ENCODE data around the gene RAPGEF2.
"Not testable (repeated sequence)": the region's sequence is repeated elsewhere in the genome, so short reads cannot be mapped to it uniquely, and the experiment has no call there.

RAPGEF2 gene

GRCh38 chr4:159101988-159102621 lies 774 bp upstream of the RAPGEF2 start:
- no peak for DNase-seq

DNA sequence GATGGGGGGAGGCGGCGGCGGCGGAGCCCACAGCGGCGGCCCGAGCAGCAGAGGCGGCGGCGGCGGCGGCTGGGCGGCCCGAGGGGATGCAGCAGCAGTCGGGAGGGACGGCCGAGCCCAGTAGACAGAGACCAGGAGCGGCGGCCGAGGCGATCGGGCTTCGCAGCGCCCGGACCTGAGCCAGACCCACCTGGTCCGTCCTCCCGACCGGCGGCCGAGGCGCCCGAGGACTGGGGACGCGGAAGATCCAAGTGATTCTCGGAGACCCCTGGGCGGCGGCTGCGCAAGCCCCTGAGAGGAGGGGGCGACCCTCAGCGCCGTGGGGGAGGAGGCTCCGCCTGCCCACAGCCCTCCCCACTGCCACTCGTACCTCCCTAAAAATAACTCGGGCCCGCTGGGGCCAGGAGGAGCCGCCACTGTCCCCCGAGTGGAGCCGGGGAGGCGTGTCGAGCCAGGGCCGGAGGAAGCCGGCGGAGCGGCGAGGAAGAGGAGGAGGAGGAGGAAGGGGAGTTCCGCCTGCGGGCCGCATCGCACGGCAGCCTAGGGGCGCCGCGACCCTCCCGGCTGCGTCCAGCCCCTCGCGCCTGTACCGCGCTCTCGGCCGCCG lies 608 bp downstream of the RAPGEF2 start:
- peak; percentile 66 for DNase-seq

DNA sequence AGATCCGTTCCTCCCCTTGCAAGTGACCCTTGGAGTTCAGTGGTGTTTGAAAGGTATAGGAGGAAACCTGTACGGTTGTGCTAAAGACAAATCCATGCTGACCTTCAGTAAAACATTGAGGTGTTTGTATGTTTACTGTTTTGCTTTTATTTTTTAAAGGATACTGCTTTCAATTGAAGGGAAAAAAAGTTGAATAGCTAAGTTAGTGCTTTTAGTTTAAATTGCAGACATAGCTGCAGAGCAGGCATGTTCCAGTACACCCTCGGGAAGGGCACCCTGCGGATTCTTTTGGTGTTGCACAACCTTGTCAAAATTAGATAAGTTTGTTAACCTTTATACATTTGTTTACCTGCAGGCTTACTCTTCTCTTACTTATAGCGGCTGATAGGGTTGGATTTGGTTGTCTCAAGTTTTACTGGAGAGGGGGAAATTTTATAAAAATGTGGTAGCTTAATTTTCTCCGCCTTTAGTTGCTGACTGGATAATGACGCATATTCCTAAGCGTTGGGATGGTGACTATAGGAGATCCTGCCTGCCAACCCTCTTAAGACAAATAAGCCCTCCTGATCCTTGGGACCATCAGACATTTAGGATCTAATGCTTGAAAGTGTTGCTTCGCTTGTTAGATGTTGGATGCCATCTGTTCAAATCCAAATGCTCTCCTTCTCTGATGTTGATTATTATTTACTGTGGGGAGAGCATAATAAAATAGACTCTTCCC lies 2.0 kb downstream of the RAPGEF2 start:
- DNase-seq = no peak

- DNase-seq = peak; percentile 46
These were observed 2.9 kb downstream of the RAPGEF2 start for GRCh38 chr4:159105761-159106243.

DNA sequence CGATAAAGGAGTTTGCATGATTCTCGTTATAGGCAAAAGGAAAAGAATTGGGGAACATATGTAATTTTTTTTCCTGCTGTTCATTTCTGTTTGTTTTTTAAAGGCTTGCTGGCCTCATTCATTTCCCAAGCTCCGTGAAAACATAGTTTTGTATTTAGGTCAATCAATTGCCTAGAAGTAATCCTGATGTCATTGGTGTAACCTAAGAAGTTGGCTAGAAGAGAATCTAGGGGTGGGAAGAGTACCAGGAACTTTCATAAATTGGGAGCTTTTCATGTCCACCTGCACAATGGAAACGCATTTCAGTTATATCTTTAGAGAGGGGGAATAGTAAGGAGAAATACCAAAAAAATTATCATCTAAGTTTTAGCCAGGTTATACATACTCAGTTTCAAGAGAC lies 3.8 kb downstream of the RAPGEF2 start:
- no peak for DNase-seq

- DNase-seq = no peak
These were observed 4.5 kb downstream of the RAPGEF2 start for GRCh38 chr4:159107203-159107925.

DNA sequence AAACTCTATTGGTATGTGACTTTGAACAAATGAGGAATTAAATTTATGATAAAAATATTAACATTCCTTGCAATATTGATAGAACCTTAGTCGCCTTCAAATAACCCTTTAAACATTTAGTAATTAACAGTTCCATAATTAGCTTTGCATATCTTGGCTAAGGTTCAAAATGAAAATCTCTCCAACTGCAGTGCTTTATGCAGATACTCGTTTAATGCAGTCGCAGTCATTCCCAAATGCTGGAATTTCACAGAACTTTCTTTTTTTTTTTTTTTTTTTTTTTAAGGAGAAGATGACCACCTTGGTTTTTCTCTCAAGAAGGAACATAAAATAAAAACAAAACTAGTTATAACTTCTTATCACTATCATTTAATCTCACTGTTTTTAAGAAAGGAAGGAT lies 5.2 kb downstream of the RAPGEF2 start:
- no peak for DNase-seq

GRCh38 chr4:159110961-159111360 lies 8.1 kb downstream of the RAPGEF2 start:
- no peak for DNase-seq

- DNase-seq = no peak
These were observed 8.5 kb downstream of the RAPGEF2 start for GRCh38 chr4:159111416-159111815.

DNA sequence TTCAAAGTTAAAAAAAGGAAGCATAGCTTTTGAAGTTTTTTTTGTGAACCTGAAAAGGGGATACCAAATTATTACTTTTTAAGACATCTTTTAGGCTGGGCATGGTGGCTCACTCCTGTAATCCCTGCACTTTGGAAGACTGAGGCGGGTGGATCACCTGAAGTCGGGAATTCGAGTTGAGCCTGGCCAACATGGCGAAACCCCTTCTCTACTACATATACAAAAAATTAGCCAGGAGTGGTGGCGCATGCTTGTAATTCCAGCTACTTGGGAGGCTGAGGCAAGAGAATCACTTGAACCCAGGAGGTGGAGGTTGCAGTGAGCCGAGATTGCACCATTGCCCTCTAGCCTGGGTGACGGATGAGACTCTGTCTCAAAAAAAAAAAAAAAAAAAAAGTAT lies 10.5 kb downstream of the RAPGEF2 start:
- DNase-seq = not testable (repeated sequence)

DNA sequence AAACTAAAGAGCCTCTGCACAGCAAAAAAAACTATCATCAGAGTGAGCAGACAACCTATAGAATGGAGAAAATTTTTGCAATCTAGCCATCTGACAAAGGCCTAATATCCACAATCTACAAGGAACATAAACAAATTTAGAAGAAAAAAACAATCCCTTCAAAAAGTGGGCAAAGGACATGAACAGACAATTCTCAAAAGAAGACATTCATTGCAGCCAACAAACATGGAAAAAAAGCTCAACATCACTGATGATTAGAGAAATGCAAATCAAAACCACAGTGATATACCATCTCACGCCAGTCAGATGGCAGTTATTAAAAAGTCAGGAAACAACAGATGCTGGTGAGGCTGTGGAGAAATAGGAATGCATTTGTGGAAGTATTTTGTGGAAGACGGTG lies 13.2 kb downstream of the RAPGEF2 start:
- not testable (repeated sequence) for DNase-seq

GRCh38 chr4:159116693-159117092 lies 13.8 kb downstream of the RAPGEF2 start:
- DNase-seq = not testable (repeated sequence)

DNA sequence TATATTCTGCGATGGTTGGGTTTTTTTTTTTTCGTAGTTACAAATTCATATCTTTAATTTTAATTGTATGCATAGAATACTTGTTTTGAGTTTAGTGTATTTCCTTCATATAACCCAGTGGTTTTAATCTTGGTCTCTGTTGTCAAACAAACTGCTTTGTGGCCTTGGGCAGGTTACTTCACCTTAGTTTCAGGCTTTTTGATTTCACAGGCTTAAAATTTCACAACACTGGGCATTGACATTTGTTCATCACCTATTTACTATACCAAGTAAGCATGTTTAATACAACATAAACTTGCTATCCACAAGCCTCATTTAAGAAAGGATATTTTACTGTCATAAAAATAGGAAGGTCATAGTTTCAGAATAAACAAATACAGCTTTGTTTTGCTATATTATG lies 14.7 kb downstream of the RAPGEF2 start:
- DNase-seq = no peak

GRCh38 chr4:159117968-159118367 lies 15.1 kb downstream of the RAPGEF2 start:
- no peak for DNase-seq

- no peak for DNase-seq
These were observed 18.5 kb downstream of the RAPGEF2 start for GRCh38 chr4:159121371-159121770.

- DNase-seq = no peak
These were observed 23.8 kb downstream of the RAPGEF2 start for GRCh38 chr4:159126716-159127115.

DNA sequence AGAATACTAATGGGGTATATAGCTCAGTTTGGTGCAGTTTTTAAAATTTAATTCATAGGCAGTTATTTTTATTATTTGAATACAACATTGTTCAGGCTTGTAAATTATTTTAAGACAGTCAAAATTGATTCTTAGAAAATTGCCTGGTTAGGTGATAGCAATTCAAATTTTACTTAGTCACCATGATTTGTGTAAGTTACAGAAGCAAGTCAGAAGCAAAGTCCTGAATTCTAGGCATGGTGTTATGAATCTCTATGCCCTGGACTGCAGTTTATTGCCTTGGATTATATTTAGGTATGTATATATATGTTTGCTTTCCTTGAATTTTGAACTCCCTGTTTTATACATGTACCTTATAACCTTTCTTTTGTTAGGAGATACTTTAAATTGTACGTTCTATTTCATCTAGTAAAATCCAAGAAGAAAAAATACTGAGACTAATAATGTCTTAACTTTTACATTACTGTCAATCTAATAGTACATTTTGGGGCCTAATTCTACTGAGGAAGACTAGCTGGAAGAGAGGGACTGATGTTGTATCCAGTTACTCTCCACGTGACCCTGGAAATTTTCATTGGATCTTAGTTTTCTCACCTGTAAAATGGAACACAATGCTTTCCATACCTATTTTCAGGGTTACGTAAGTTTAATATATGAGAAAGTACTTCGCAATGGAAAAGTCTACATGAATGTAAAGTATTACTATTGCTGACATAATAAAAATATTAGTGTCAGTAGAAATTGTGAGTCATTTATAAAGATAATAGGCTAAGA lies 25.1 kb downstream of the RAPGEF2 start:
- no peak for DNase-seq

- no peak for DNase-seq
These were observed 27.1 kb downstream of the RAPGEF2 start for GRCh38 chr4:159129814-159130550.

GRCh38 chr4:159131564-159131963 lies 28.7 kb downstream of the RAPGEF2 start:
- no peak for DNase-seq

GRCh38 chr4:159134429-159134828 lies 31.6 kb downstream of the RAPGEF2 start:
- DNase-seq = no peak

GRCh38 chr4:159137176-159137575 lies 34.3 kb downstream of the RAPGEF2 start:
- DNase-seq = no peak

DNA sequence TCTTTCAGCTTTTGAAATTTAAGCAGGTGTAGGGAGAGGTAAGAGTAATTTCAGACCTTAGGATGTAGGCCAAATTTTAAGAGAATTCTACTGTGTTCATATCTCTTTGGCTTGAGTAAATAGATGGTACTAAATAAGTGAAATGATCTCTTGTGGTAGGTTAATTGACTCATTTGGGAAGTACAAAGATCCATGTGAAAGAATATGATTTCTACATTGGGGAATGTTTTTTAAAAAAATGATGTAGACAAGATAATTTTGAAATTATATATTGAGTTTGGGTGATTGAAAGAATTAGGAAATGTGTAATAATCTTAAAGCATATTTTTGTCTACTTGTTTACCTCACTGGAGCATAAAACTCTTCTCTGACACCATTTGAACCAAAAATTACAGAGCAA lies 35.6 kb downstream of the RAPGEF2 start:
- DNase-seq = no peak

All from right forelimb (tissue), 1 donor.